Measurements from ENCODE around the gene ANLN. TPM values are rescaled to one million over a fixed set of nuclear protein-coding genes. Genes with fewer than 3 reads are reported as not detected.

The ANLN gene
- total and polyA plus RNA-seq, 9 of the 15 experiments (the other 6 are each of a cell fraction or from before 2014, with no cell fraction given): 18.1 to 66.2 (median 38.7) TPM

DNA sequence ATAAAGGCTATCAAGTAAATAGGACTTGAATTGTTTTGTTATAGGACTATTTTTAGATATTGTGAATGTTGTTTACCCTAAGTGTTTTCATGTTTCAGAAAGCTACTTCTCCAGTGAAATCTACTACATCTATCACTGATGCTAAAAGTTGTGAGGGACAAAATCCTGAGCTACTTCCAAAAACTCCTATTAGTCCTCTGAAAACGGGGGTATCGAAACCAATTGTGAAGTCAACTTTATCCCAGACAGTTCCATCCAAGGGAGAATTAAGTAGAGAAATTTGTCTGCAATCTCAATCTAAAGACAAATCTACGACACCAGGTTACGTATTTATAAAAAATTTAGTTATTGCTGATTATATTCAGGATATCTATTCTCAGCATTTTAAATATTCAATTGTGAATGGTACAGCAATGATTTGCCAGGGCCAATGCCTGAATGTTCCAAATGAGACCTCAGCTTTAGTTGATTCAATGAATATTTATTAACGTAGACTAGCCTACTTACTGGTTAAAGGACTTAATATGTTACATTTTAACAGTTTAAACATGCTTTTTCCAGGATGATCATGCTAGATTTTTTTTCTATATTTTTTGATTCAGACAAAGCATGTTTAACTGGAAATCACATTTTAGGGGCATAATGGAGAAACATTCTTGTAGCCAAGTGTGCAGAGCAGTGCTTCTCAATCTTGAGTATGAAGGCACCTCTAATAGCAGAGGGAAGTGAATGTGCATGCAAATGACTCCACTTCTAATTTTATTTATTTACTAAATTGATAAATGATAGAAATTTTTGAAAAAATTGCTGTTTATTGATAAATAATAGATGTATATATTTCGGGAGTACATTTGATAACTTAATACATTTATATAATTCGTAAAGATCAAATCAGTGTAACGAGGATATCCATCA lies 18.2 kb downstream of the ANLN start:
- peaks cover 91% of the 10 kb centered on the region for H3K36me3 ChIP-seq (ENCODE audit: control insufficient read depth, insufficient read depth, low read length)
- POLR2A ChIA-PET: interaction anchor here (0.7 to 1.2 kb wide), 4 partner anchors 15 to 27 kb away, joined by 3 read pairs; no protein-coding TSS in a partner anchor

More for the DNA sequence above, 18.2 kb downstream of the ANLN start:
- DNase-seq (ENCODE audit: extremely low read depth in 1 of 4, low spot score in 3 of 4) (no peak), FAIRE-seq (no peak), ATAC-seq (no peak)
- Histone ChIP-seq H3K4me2 (ENCODE audit: insufficient read depth, low read length) (no peak overlapping the region), H3K9me1 (ENCODE audit: control insufficient read depth, insufficient read depth, low read length) (no peaks in the 10 kb centered on the region), H3K4me1 (replicated peaks in 1 of 2; ENCODE audit: control insufficient read depth in 2 of 2, insufficient read depth in 2 of 2, low read length in 2 of 2) (peaks cover 4 to 12% of the 10 kb centered on the region in 2 experiments; a peak in 2 of 5 replicates), H4K20me1 (replicated peaks; ENCODE audit: control insufficient read depth, insufficient read depth, low read length) (no peaks in the 10 kb centered on the region), H2AFZ (ENCODE audit: low read depth, low read length) (no peak overlapping the region), H3K27me3 (ENCODE audit: control insufficient read depth in 2 of 2, insufficient read depth in 2 of 2, low read length in 2 of 2) (no peaks in the 10 kb centered on the region), H3K79me2 (ENCODE audit: control insufficient read depth, insufficient read depth, low read length) (peaks cover 25% of the 10 kb centered on the region; the same call in 2 of the 3 replicates), H3K4me3 (no peak overlapping the region), H3K9ac (ENCODE audit: insufficient read depth in 1 of 2, low read depth in 2 of 2, low read length in 2 of 2) (no peak overlapping the region), H3K9me3 (replicated peaks; ENCODE audit: control insufficient read depth, insufficient read depth, low read depth, low read length) (no peaks in the 10 kb centered on the region), H3K27ac (ENCODE audit: extremely low read depth, low read depth, low read length) (no peak overlapping the region)
- TF ChIP-seq PTBP1 (IDR thresholded peaks at IDR 0.05; ENCODE audit: low read depth, low read length) (no peak), KLF1 (tag; IDR thresholded peaks at IDR 0.05) (no peak), STAG1 (CRISPR knock-in tag; IDR thresholded peaks at IDR 0.05; ENCODE audit: borderline replicate concordance) (no peak), ZEB2 (IDR thresholded peaks at IDR 0.05) (no peak), HNRNPUL1 (IDR thresholded peaks at IDR 0.05; ENCODE audit: low read length) (no peak), ZNF311 (CRISPR knock-in tag; IDR thresholded peaks at IDR 0.05) (no peak), HDAC3 (IDR thresholded peaks at IDR 0.05; ENCODE audit: borderline replicate concordance, partially characterized antibody) (no peak)
- TF ChIP-seq, protein P1, sequence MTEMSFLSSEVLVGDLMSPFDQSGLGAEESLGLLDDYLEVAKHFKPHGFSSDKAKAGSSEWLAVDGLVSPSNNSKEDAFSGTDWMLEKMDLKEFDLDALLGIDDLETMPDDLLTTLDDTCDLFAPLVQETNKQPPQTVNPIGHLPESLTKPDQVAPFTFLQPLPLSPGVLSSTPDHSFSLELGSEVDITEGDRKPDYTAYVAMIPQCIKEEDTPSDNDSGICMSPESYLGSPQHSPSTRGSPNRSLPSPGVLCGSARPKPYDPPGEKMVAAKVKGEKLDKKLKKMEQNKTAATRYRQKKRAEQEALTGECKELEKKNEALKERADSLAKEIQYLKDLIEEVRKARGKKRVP (CRISPR knock-in tag; IDR thresholded peaks at IDR 0.05): no peak
- TF ChIP-seq, protein P2, sequence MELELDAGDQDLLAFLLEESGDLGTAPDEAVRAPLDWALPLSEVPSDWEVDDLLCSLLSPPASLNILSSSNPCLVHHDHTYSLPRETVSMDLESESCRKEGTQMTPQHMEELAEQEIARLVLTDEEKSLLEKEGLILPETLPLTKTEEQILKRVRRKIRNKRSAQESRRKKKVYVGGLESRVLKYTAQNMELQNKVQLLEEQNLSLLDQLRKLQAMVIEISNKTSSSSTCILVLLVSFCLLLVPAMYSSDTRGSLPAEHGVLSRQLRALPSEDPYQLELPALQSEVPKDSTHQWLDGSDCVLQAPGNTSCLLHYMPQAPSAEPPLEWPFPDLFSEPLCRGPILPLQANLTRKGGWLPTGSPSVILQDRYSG (tag; conservative IDR thresholded peaks at IDR 0.05; ENCODE audit: low read depth): no peak
- intact Hi-C loops (cut with micrococcal nuclease) (no loop called here), in situ Hi-C loops (cut with MboI) (no loop called here)
- BruUV-seq (replicated peaks): no TSS peak
- CTCF ChIA-PET (ENCODE audit: low intra/inter-chr PET ratio): no interaction called here
- WGBS (ENCODE audit: insufficient coverage, low coverage, missing lambda C conversion rate): 96% methylated on average over 8 of the region's 8 CpGs
